T-helper 2 cell treated with Interferon-gamma antibody and Interleukin-4, amounts not matched to agents 5 μg/mL and 100 μg/mL, for 36 hours (primary cell): Measurements from ENCODE around the gene GJA3.

Source experiments
- DNase-seq: peaks from one replicate; pipeline ENCODE4 v3.0.0; 2021; ENCODE audit warnings: low spot score
- H3K27ac Mint-ChIP-seq: one replicate; pipeline ENCODE4 v1.8.0; 2021; ENCODE audit warnings: mild to moderate bottlenecking, mixed read lengths
- H3K27me3 Mint-ChIP-seq: one replicate; pipeline ENCODE4 v1.8.0; 2021; ENCODE audit warnings: low read depth, mixed read lengths
- H3K36me3 Mint-ChIP-seq: one replicate; pipeline ENCODE4 v1.8.0; 2021; ENCODE audit warnings: low read depth, mixed read lengths
- H3K4me1 Mint-ChIP-seq: one replicate; pipeline ENCODE4 v1.8.0; 2021; ENCODE audit warnings: low read depth, mixed read lengths
- H3K4me3 Mint-ChIP-seq: one replicate; pipeline ENCODE4 v1.8.0; 2022; ENCODE audit warnings: mild to moderate bottlenecking, moderate library complexity, mixed read lengths
- H3K9me3 Mint-ChIP-seq: one replicate; pipeline ENCODE4 v1.8.0; 2021; ENCODE audit warnings: mixed read lengths

GJA3 gene

DNA sequence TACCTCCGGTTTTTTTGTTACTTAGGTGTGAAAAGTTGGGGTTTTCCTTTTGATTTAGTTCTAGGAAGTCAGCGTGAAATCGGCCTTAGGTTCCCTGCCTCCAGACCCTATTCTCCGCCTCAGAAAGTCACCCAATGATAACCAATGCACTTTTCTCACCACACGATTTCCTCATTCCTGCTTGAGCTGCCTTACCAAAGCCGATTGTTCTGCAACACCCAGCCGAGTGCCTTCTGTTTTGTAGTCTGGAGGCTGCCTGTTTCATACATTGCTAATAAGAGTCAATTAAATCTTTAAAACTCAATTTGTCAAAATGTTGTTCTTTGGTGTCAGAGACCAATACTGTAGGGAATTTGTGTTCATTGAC, 39.7 kb downstream of the GJA3 start:
- H3K27me3 Mint-ChIP-seq = peaks cover 31% of the 10 kb centered on the region
- no peaks in the 10 kb centered on the region for H3K36me3 Mint-ChIP-seq
- no peak for DNase-seq
- H3K4me1 Mint-ChIP-seq = peaks cover 20% of the 10 kb centered on the region
- H3K27ac Mint-ChIP-seq = peak overlapping the region; percentile 81
- H3K9me3 Mint-ChIP-seq = no peaks in the 10 kb centered on the region
- H3K4me3 Mint-ChIP-seq = peak overlapping the region; percentile 90

DNA sequence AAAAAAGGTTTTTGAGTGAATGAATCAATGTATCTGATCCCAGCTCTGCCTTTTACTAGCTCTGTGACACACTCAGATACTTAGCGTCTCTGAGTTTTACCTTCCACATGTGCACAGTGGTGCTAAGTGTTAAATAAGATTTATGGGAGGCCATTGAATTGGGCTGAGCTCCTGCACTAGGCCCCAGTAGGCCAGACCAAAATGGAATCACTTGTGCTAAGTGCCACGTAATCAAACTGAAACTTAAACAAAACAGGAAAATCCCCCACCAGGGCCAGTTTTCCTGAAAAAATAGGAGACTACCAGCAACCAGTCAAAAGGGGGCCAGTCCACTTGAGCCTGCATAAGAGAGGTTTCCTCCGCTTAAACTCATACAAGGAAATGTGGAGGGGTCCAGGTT, 40.9 kb downstream of the GJA3 start:
- Mint-ChIP-seq H3K9me3 (no peaks in the 10 kb centered on the region), H3K27ac (peak overlapping the region; percentile 57), H3K36me3 (no peaks in the 10 kb centered on the region), H3K27me3 (peaks cover 21% of the 10 kb centered on the region), H3K4me3 (peak overlapping the region; percentile 90), H3K4me1 (peaks cover 20% of the 10 kb centered on the region)
- DNase-seq = no peak

GRCh38 chr13:20118268-20119140, 42.3 kb downstream of the GJA3 start:
- Mint-ChIP-seq H3K4me1 (peaks cover 20% of the 10 kb centered on the region), H3K36me3 (no peaks in the 10 kb centered on the region), H3K9me3 (no peaks in the 10 kb centered on the region), H3K27me3 (peaks cover 12% of the 10 kb centered on the region), H3K27ac (no peak overlapping the region), H3K4me3 (peak overlapping the region; percentile 90)
- no peak for DNase-seq

- DNase-seq = no peak
- Mint-ChIP-seq H3K4me3 (no peak overlapping the region), H3K27ac (no peak overlapping the region), H3K27me3 (peaks cover 9% of the 10 kb centered on the region), H3K9me3 (no peaks in the 10 kb centered on the region), H3K4me1 (peaks cover 19% of the 10 kb centered on the region), H3K36me3 (no peaks in the 10 kb centered on the region)
Measured at GRCh38 chr13:20116213-20116612, 44.6 kb downstream of the GJA3 start.

- Mint-ChIP-seq H3K27me3 (peaks cover 11% of the 10 kb centered on the region), H3K4me1 (peaks cover 2% of the 10 kb centered on the region), H3K36me3 (no peaks in the 10 kb centered on the region), H3K27ac (no peak overlapping the region), H3K9me3 (no peaks in the 10 kb centered on the region), H3K4me3 (no peak overlapping the region)
- no peak for DNase-seq
Measured at GRCh38 chr13:20114066-20114610, 46.7 kb downstream of the GJA3 start.

GRCh38 chr13:20109037-20109436, 51.8 kb downstream of the GJA3 start:
- Mint-ChIP-seq H3K36me3 (no peaks in the 10 kb centered on the region), H3K4me3 (no peak overlapping the region), H3K4me1 (no peaks in the 10 kb centered on the region), H3K27ac (no peak overlapping the region), H3K9me3 (no peaks in the 10 kb centered on the region), H3K27me3 (peaks cover 38% of the 10 kb centered on the region)
- no peak for DNase-seq

GRCh38 chr13:20106742-20107141, 54.1 kb downstream of the GJA3 start:
- H3K9me3 Mint-ChIP-seq = no peaks in the 10 kb centered on the region
- H3K27ac Mint-ChIP-seq = no peak overlapping the region
- no peak overlapping the region for H3K4me3 Mint-ChIP-seq
- H3K27me3 Mint-ChIP-seq = peaks cover 45% of the 10 kb centered on the region
- H3K4me1 Mint-ChIP-seq = no peaks in the 10 kb centered on the region
- H3K36me3 Mint-ChIP-seq = no peaks in the 10 kb centered on the region
- DNase-seq = no peak

DNA sequence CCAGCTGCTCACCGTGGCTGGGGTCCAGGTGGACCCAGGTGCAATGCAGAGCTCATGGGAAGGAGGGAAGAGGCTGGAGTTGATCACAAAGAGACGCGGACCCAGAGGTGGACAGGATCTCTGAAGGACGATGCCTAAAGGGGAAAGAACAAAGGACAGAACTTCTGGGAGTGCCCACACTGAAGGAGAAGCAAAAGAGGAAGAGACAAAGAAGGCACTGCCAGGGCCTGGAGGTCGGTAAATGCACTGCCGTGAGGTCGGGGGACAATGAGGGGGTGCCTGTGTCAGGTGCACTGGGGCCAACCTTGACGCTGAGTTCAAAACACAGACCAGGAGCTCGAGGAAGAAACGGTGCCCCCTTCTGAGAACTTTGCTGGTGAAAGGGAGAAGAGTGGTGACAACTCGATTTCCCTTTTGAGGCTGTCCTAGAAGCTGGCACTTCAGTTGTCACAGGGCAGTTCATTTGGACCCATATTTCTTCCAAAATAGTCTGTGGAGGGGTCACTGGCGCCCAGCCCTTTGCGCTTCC, 55.6 kb downstream of the GJA3 start:
- peaks cover 51% of the 10 kb centered on the region for H3K27me3 Mint-ChIP-seq
- H3K4me3 Mint-ChIP-seq = no peak overlapping the region
- H3K9me3 Mint-ChIP-seq = no peaks in the 10 kb centered on the region
- no peak overlapping the region for H3K27ac Mint-ChIP-seq
- H3K4me1 Mint-ChIP-seq = no peaks in the 10 kb centered on the region
- H3K36me3 Mint-ChIP-seq = no peaks in the 10 kb centered on the region
- no peak for DNase-seq

- Mint-ChIP-seq H3K27ac (no peak overlapping the region), H3K36me3 (no peaks in the 10 kb centered on the region), H3K9me3 (no peaks in the 10 kb centered on the region), H3K27me3 (peaks cover 67% of the 10 kb centered on the region), H3K4me1 (peaks cover 3% of the 10 kb centered on the region), H3K4me3 (no peak overlapping the region)
- no peak for DNase-seq
Measured at GRCh38 chr13:20102525-20103180, 58.2 kb downstream of the GJA3 start.

DNA sequence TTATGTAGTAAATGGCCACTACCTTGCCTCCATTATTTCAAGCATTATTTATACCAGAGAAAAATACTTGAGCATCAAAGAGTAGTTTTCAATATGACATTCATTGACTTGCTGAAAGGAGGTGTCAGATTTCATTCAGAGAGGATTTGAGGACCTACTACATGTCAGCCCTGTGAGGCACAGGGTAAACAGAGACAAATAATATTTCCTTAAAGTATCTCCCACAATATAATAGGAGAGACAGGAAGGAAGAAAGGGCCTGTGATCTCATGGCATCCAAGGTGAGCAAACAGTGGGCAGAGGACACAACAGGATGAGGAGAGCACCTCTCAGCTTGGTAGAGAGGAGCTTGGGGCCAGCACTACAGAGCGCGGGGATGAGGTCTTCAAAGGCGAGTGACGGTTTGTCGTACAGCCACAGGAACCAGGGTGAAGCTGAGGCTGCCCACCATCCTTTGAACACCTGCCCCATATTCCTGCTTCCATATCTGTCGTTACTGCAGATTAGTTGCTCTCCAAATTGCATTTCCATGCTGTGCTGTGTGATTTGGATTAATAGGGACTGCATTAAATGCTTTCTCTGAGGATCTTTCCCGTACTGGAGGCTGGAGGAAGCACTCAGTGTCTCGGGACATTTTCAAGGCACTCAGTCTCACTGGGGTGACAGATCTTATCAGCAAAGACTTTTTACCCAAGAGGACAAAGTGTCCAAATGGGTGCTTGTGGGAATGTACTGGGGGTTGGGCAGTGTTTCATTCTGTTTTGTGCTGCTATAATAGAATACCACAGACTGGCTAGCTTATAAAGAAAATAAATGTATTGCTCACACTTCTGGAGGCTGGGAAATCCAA, 59.2 kb downstream of the GJA3 start:
- no peaks in the 10 kb centered on the region for H3K9me3 Mint-ChIP-seq
- peaks cover 3% of the 10 kb centered on the region for H3K4me1 Mint-ChIP-seq
- H3K27ac Mint-ChIP-seq = no peak overlapping the region
- DNase-seq = no peak
- peaks cover 63% of the 10 kb centered on the region for H3K27me3 Mint-ChIP-seq
- H3K4me3 Mint-ChIP-seq = no peak overlapping the region
- H3K36me3 Mint-ChIP-seq = no peaks in the 10 kb centered on the region

GRCh38 chr13:20099319-20099718, 61.5 kb downstream of the GJA3 start:
- Mint-ChIP-seq H3K27me3 (peaks cover 49% of the 10 kb centered on the region), H3K27ac (no peak overlapping the region), H3K9me3 (no peaks in the 10 kb centered on the region), H3K4me3 (no peak overlapping the region), H3K4me1 (peaks cover 3% of the 10 kb centered on the region), H3K36me3 (no peaks in the 10 kb centered on the region)
- no peak for DNase-seq

- H3K9me3 Mint-ChIP-seq = no peaks in the 10 kb centered on the region
- H3K4me3 Mint-ChIP-seq = no peak overlapping the region
- H3K27me3 Mint-ChIP-seq = peaks cover 18% of the 10 kb centered on the region
- no peaks in the 10 kb centered on the region for H3K36me3 Mint-ChIP-seq
- H3K4me1 Mint-ChIP-seq = peaks cover under 1% of the 10 kb centered on the region
- H3K27ac Mint-ChIP-seq = no peak overlapping the region
- no peak for DNase-seq
Measured at GRCh38 chr13:20093951-20094350, 66.9 kb downstream of the GJA3 start.

- Mint-ChIP-seq H3K27ac (no peak overlapping the region), H3K4me1 (no peaks in the 10 kb centered on the region), H3K4me3 (no peak overlapping the region), H3K27me3 (no peaks in the 10 kb centered on the region), H3K36me3 (peaks cover 10% of the 10 kb centered on the region), H3K9me3 (no peaks in the 10 kb centered on the region)
- no peak for DNase-seq
Measured at GRCh38 chr13:20090349-20090748, 70.5 kb downstream of the GJA3 start.
